Loucy (cell line): Measurements from ENCODE around the gene TMEM217.

Source experiments
- CTCF ChIP-seq: fragments of 200-600 bp; sonication (generic); conservative IDR thresholded peaks from 2 replicates; pipeline ENCODE4 v1.5.1; 2014; ENCODE audit warnings: mild to moderate bottlenecking, antibody characterized with exemption, low read length
- EZH2phosphoT487 ChIP-seq: fragments of 200-600 bp; IDR thresholded peaks from 2 replicates; pipeline ENCODE4 v1.6.1; 2018; ENCODE audit warnings: antibody characterized with exemption, mild to moderate bottlenecking, moderate library complexity, borderline replicate concordance

- TF ChIP-seq CTCF (no peak), EZH2phosphoT487 (no peak)
Observed at GRCh38 chr6:37256692-37257319, 1.1 kb downstream of the TMEM217 start.
